Muscle layer of colon (tissue), 2 donors: ENCODE results near the gene ANKRD18A.

Source experiments
- H3K27ac ChIP-seq: one replicate; pipeline ENCODE4 v1.7.0; 2013; ENCODE audit warnings: low read depth, mild to moderate bottlenecking, low read length, moderate library complexity
- H3K27me3 ChIP-seq, 2 donors: one replicate each; pipeline ENCODE4 v1.7.0; 2013; ENCODE audit warnings: low read length in 2 of 2, mild to moderate bottlenecking in 2 of 2; ENCODE audit not compliant: insufficient read depth in 2 of 2, control insufficient read depth in 1 of 2
- H3K36me3 ChIP-seq: one replicate; pipeline ENCODE4 v1.7.0; 2013; ENCODE audit warnings: mild to moderate bottlenecking, low read length; ENCODE audit not compliant: insufficient read depth
- H3K4me1 ChIP-seq: one replicate; pipeline ENCODE4 v1.7.0; 2013; ENCODE audit warnings: mild to moderate bottlenecking, low read length; ENCODE audit not compliant: insufficient read depth
- H3K4me3 ChIP-seq, 2 donors: one replicate each; pipeline ENCODE4 v1.7.0; 2013; ENCODE audit warnings: low read length in 2 of 2, low read depth in 1 of 2, mild to moderate bottlenecking in 1 of 2, moderate library complexity in 1 of 2
- H3K9ac ChIP-seq: one replicate; pipeline ENCODE4 v1.7.0; 2013; ENCODE audit warnings: low read length
- H3K9me3 ChIP-seq: one replicate; pipeline ENCODE4 v1.7.0; 2013; ENCODE audit warnings: mild to moderate bottlenecking, low read length
- donor health status: abdominal sarcoma.
- donor health status: Adenocarcinoma of cecum.

The ANKRD18A gene

DNA sequence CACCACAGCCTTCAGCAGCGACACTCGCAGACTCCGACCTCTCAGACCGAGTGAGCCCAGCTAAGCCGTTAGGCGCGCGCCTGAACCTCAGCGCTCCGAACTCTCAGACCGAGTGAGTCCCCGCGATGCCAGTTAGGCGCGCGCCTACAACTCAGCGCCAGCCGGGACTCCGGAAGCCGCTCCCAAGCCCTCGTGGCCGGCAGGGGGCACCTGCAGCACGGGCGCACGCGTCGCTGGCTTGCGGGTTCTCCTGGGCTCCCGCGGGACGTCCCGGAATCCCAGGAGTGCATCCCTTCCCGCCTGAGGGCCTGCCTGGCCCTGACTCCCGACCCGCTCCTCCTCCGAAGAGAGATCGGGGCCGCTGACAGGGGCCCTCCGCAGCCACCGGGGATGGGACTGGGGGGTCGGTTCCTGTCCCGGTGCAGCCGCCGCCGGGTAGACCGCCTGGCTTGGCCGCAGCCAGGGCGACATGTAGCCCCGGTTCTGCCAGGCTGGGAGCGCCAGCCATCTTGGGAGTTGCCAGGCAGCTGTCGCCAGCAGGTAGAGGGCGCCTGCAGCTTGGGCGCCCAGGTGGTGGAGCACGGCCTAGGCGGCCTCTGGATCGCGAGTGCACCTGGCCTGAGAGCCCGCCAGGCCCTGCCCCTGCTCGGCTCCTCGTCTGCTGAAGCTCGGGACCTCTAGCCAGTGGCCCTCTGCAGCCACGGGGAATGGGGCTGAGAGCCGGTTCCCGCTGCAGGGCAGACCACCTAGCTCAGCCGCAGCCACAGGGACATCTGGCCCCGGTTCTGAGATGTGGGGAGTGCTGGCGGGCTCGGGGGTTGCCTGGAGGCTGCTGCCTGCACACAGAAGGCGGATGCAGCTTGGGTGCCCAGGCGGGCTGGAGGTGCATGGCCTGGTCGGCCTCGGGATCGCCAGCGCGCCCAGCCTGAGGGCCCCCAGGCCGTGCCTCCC is at the start of gene ANKRD18A:
Gene ANKRD18A, minus strand, starts transcription at position 114 of the 951 bp plus-strand sequence. CDS start 311 bp downstream, outside the sequence.
- H3K36me3 ChIP-seq: no peaks in the 10 kb centered on the region
- no peaks in the 10 kb centered on the region for H3K9me3 ChIP-seq
- H3K27me3 ChIP-seq: peaks cover 8 to 40% of the 10 kb centered on the region in 2 donors
- H3K9ac ChIP-seq: no peak within 1 kb of the TSS
- no peaks in the 10 kb centered on the region for H3K4me1 ChIP-seq
- H3K4me3 ChIP-seq: peak within 1 kb of the TSS; percentile 45 to 66
- no peak within 1 kb of the TSS for H3K27ac ChIP-seq

GRCh38 chr9:38668791-38669466 is 48.5 kb upstream of the ANKRD18A start:
- Histone ChIP-seq H3K27ac (no peak overlapping the region), H3K27me3 (no peaks in the 10 kb centered on the region), H3K4me1 (no peaks in the 10 kb centered on the region), H3K4me3 (no peak overlapping the region), H3K36me3 (no peaks in the 10 kb centered on the region), H3K9ac (no peak overlapping the region), H3K9me3 (no peaks in the 10 kb centered on the region)

DNA sequence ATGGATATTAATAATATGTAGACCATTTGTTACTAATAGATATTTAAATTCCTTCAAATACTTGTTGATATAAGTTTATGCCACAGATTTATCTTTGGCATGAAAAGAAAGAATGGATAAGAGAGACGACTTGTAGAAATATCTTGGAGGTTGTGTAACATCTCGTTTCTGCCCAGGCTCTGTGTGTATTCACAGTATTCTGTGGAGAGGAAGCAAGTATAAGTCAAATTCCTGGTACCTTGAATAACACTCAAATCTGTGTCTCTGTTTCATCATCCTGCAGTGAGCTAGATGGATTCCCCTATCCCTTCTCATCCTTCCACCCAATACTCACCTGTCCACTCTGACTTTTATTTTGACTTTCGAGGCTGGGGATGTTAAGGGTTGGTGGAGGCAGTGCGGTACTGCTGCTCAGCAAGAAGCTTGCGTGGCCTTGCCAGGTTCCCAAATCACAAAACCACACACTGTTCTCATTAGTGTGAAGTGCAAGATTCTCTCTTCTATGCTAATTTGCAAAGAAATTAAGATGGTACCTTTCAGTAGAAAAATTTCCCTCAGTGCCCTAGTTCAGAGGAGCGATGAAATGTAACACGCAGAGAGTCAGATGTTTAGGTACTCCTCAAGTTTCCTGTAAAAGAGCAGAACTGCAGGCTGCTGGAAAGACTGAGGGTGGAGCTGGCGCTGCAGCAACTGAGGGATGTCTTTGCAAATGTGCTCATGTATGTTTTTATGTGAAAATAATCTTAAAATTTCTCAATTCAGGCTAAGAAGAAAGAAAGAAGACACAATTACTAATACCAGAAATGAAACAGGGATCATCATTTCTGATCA is 42.6 kb upstream of the ANKRD18A start:
- no peak overlapping the region for H3K4me3 ChIP-seq
- H3K9ac ChIP-seq: no peak overlapping the region
- no peaks in the 10 kb centered on the region for H3K9me3 ChIP-seq
- H3K4me1 ChIP-seq: no peaks in the 10 kb centered on the region
- H3K27ac ChIP-seq: no peak overlapping the region
- no peaks in the 10 kb centered on the region for H3K27me3 ChIP-seq
- no peaks in the 10 kb centered on the region for H3K36me3 ChIP-seq

GRCh38 chr9:38659538-38659937 is 39.1 kb upstream of the ANKRD18A start:
- no peaks in the 10 kb centered on the region for H3K27me3 ChIP-seq

GRCh38 chr9:38656896-38657295 is 36.5 kb upstream of the ANKRD18A start:
- Histone ChIP-seq H3K4me3 (no peak overlapping the region), H3K9ac (no peak overlapping the region), H3K4me1 (no peaks in the 10 kb centered on the region), H3K36me3 (no peaks in the 10 kb centered on the region), H3K27ac (no peak overlapping the region), H3K27me3 (no peaks in the 10 kb centered on the region), H3K9me3 (no peaks in the 10 kb centered on the region)

More at GRCh38 chr9:38659538-38659937, 39.1 kb upstream of the ANKRD18A start:
- H3K36me3 ChIP-seq: no peaks in the 10 kb centered on the region
- no peak overlapping the region for H3K4me3 ChIP-seq
- H3K27ac ChIP-seq: no peak overlapping the region
- H3K9ac ChIP-seq: no peak overlapping the region
- no peaks in the 10 kb centered on the region for H3K9me3 ChIP-seq
- no peaks in the 10 kb centered on the region for H3K4me1 ChIP-seq

- H3K9me3 ChIP-seq: no peaks in the 10 kb centered on the region
- H3K27me3 ChIP-seq: no peaks in the 10 kb centered on the region
- H3K27ac ChIP-seq: no peak overlapping the region
- H3K9ac ChIP-seq: no peak overlapping the region
- no peak overlapping the region for H3K4me3 ChIP-seq
- H3K4me1 ChIP-seq: no peaks in the 10 kb centered on the region
- H3K36me3 ChIP-seq: no peaks in the 10 kb centered on the region
Observed at GRCh38 chr9:38652486-38652885, 32.1 kb upstream of the ANKRD18A start.

DNA sequence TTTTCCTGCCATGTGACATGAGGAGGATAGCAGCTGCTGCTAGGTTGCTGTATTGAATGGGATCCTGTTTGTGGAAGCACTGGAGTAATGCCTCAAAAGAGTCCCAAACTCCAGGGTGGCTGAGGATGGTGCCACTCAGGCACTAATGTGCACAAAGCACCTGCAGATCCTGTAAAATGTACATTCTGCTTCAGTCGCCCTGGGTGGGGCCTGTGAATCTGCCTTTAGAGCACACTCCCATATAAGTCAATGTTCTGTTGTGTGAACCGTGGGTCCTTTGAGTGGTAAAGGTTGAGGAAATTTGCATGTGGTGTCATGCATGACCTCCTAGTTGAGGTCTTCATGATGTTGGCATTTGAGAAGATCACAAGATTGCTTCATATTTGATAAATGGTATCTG is 31.6 kb upstream of the ANKRD18A start:
- Histone ChIP-seq H3K4me1 (no peaks in the 10 kb centered on the region), H3K9me3 (no peaks in the 10 kb centered on the region), H3K9ac (no peak overlapping the region), H3K4me3 (no peak overlapping the region), H3K36me3 (no peaks in the 10 kb centered on the region), H3K27me3 (no peaks in the 10 kb centered on the region), H3K27ac (no peak overlapping the region)

GRCh38 chr9:38651400-38652042 is 31.1 kb upstream of the ANKRD18A start:
- Histone ChIP-seq H3K4me3 (no peak overlapping the region), H3K4me1 (no peaks in the 10 kb centered on the region), H3K27ac (no peak overlapping the region), H3K9me3 (no peaks in the 10 kb centered on the region), H3K27me3 (no peaks in the 10 kb centered on the region), H3K36me3 (no peaks in the 10 kb centered on the region), H3K9ac (no peak overlapping the region)

GRCh38 chr9:38650564-38650963 is 30.2 kb upstream of the ANKRD18A start:
- Histone ChIP-seq H3K4me3 (no peak overlapping the region), H3K4me1 (no peaks in the 10 kb centered on the region), H3K27ac (no peak overlapping the region), H3K9ac (no peak overlapping the region), H3K36me3 (no peaks in the 10 kb centered on the region), H3K27me3 (no peaks in the 10 kb centered on the region), H3K9me3 (no peaks in the 10 kb centered on the region)

- Histone ChIP-seq H3K27me3 (no peaks in the 10 kb centered on the region), H3K4me3 (no peak overlapping the region), H3K9ac (no peak overlapping the region), H3K36me3 (no peaks in the 10 kb centered on the region), H3K4me1 (no peaks in the 10 kb centered on the region), H3K9me3 (no peaks in the 10 kb centered on the region), H3K27ac (no peak overlapping the region)
Observed at GRCh38 chr9:38649731-38650363, 29.5 kb upstream of the ANKRD18A start.
